ENCODE results near the gene KLHL24.
"Not testable (repeated sequence)": the region's sequence is repeated elsewhere in the genome, so short reads cannot be mapped to it uniquely, and the experiment has no call there.

Gene KLHL24

GRCh38 chr3:183634707-183635106, 716 bp upstream of the KLHL24 start:
- DNase-seq (ENCODE audit: low read depth): no peak

- no peak for DNase-seq (ENCODE audit: low read depth)
These were observed 354 bp upstream of the KLHL24 start for GRCh38 chr3:183635107-183635430.

DNA sequence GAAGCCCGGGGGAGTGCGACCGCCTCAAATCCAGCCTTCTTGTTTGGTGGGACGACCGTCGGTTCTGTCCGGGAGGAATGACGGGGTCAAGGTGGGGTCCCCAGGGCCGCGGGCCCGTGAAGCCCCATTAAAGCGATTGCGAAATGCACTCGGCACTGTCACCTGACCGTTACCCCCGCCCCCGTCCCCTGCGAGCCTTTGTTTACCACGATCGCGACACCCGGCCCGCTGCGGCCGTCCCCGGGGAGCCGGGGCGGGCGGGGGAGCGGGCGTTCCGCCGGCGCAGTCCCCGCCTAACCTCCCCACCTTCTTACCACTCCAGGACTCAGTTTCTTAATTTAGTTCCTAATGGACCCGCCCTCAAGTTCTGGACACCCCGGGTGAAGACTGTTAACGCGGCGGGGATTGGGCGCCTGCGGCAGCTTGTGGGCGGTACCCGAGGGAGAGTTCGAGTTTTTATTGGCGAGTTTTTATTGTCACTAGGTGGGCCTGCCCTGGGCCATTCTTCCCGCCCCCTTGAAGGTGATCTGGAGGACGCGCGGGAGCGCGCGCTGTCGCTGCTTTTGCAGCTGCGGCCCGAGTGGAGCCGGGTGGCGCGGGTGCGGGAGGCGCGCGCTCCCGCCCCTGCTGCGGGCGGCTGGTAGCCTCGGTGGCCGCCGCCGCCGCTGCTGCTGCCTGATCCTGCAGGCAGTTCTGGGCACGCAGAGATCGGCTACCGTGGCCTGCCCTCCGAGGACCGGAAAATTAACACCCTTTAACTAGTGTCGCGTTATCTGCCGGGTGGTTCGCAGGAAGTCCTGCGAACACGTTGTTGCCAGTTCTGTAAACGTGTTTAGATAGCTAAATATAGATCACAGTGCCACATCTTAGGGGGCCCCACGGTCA, 1.0 kb downstream of the KLHL24 start:
- DNase-seq (ENCODE audit: low read depth): peak; percentile 92

DNA sequence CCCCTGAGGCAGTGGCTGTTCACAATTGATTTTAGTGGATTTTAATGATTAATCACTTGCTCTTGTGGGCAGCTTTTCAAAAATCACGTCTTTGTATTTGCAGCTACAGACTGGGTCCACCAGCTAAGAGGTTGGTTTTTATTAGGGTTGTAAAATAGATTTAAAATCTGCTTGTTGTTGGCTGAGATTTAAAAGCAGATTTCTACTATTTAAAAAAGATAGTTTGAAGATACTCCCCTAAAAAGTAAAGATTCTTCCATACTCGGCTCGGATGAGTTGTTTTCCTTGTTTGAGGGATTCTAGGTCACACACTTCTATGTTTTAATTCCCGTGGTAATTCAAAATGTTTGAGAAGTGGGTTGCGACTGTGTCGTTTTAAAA, 1.7 kb downstream of the KLHL24 start:
- DNase-seq (ENCODE audit: low read depth): no peak

DNA sequence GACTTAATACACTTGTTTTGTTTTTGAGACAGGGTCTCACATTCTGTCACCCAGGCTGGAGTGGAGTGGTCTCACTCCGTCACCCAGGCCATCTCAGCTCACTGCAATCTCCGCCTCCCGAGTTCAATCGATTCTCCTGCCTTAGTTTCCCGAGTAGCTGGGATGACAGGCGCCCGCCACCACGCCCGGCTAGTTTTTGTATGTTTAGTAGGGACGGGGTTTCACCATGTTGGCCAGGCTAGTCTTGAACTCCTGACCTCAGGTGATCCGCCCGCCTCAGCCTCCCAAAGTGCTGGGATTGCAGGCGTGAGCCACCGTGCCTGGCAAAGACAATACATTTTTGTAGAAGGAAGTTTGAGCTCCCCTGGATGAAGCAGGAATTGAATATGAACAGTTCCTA, 2.2 kb downstream of the KLHL24 start:
- not testable (repeated sequence) for DNase-seq (ENCODE audit: low read depth)

GRCh38 chr3:183638101-183638852, 2.9 kb downstream of the KLHL24 start:
- no peak for DNase-seq (ENCODE audit: low read depth)

GRCh38 chr3:183640635-183641034, 5.2 kb downstream of the KLHL24 start:
- not testable (repeated sequence) for DNase-seq (ENCODE audit: low read depth)

DNA sequence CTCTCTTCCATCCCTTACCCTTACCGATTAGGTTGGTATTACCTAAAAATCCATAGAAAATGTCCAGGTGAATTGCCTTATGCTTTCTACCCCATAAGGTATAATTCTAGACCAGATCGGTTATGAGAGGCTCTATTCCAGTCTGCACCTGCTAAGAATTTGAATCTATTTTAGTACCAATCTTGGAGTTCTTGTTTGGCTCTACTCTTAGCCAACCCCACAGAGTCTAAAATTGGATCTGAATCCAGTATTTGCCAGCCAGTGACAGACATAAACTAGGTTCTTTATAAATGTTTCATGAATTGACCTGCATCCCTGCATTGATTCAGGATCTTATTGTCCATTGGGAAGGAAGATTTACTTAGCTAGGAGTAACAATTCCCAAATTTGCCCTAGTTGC, 6.5 kb downstream of the KLHL24 start:
- no peak for DNase-seq (ENCODE audit: low read depth)

GRCh38 chr3:183644244-183644643, 8.8 kb downstream of the KLHL24 start:
- DNase-seq (ENCODE audit: low read depth): no peak

GRCh38 chr3:183645254-183645653, 9.8 kb downstream of the KLHL24 start:
- DNase-seq (ENCODE audit: low read depth): no peak

DNA sequence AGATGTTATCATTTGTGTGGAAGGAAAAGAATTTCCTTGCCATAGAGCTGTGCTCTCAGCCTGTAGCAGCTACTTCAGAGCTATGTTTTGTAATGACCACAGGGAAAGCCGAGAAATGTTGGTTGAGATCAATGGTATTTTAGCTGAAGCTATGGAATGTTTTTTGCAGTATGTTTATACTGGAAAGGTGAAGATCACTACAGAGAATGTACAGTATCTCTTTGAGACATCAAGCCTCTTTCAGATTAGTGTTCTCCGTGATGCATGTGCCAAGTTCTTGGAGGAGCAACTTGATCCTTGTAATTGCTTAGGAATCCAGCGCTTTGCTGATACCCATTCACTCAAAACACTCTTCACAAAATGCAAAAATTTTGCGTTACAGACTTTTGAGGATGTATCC, 15.1 kb downstream of the KLHL24 start:
- DNase-seq (ENCODE audit: low read depth): no peak

DNA sequence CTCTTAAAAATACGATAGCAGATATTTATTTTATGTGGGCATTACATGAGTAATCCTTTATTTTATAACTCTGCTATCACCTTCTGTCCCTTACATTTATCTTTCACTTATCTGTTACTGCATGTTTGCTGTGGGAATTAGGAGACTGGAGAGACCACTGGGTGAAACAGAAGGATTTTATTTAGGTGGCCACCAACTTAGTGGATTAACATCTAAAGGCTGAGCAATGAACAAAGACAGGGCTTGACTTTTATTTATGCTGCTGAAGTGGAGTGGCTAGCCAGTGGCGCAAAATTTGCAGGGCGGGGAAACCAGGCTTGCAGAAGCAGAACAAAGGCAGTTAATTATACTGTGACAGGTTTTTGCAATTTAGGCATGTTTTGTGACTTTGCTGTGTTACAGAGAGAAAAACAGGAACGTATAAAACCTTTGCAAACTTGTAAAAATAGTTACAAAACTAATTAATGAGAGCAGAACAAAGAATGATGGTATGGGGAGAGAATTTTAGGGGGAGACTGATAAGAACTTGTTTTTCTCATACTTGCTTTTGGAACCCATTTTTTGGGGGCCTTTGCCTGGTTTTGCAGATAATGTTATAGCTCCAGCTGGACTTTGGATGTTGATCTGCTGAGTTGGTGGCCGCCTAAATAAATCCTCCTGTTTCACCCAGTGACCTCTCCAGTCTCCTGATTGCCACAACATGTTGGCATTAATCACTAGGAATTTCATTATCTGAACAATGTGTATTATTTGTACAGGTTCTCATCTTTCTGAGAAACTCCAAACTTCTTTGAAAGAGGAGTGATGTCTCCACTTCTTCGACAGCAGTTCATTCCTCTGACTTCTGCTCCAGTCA, 18.0 kb downstream of the KLHL24 start:
- no peak for DNase-seq (ENCODE audit: low read depth)

DNA sequence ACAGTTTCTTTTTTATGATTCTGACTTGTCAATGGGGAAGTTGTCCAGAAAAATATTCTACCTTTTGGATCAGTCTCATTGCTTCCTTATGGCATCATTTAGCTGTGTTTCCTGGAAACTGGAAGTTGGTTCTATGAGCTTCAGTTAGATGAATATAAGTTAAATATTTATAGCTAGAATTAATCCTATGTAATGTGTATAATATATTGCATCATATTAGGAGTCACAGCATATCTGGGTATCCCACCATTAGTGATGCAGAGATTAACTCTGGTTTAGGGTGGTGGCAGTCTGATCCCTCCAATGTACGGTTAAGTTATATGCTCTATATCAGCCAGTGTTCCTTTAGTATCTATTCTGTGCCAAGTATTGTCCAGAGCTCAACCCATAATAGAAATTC, 19.3 kb downstream of the KLHL24 start:
- DNase-seq (ENCODE audit: low read depth): no peak

DNA sequence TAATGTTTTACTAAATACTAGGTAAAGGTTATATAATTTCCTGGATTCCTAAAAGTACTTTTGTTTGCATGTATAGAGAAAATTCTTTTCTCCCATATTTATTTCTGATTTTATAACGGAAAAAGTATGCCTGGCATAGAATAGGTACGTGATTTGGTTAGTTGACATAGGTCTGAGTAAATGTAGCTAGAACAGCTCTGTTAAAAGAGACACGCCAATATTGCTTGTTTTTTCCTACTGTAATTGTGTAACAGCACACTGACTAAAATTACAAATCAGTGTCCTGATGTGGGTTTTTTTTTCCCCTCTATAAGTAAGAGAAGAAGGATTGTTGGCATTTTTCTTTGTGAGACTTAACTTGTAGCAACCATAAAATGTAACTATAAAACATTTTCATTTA, 26.7 kb downstream of the KLHL24 start:
- no peak for DNase-seq (ENCODE audit: low read depth)

- peak; percentile 88 for DNase-seq (ENCODE audit: low read depth)
These were observed 29.5 kb downstream of the KLHL24 start for GRCh38 chr3:183664913-183665381.

GRCh38 chr3:183680061-183680460, 44.6 kb downstream of the KLHL24 start:
- DNase-seq (ENCODE audit: low read depth): no peak

DNA sequence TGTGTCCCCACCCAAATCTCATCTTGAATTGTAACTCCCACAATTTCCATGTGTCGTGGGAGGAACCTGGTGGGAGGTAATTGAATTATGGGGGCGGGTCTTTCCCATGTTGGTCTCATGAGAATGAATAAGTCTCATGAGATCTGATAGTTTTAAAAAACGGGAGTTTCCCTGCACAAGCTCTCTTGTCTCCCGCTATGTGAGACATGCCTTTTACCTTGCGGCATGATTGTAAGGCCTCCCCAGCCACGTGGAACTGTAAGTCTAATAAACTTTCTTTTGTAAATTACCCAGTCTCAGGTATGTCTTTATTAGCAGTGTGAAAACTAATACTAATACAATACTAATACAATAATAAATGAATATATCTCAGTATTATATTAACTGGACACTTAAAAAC, 52.3 kb downstream of the KLHL24 start:
- DNase-seq (ENCODE audit: low read depth): no peak

GRCh38 chr3:183688874-183689273, 53.5 kb downstream of the KLHL24 start:
- peak; percentile 53 for DNase-seq (ENCODE audit: low read depth)

- DNase-seq (ENCODE audit: low read depth): not testable (repeated sequence)
These were observed 54.2 kb downstream of the KLHL24 start for GRCh38 chr3:183689621-183690020.

DNA sequence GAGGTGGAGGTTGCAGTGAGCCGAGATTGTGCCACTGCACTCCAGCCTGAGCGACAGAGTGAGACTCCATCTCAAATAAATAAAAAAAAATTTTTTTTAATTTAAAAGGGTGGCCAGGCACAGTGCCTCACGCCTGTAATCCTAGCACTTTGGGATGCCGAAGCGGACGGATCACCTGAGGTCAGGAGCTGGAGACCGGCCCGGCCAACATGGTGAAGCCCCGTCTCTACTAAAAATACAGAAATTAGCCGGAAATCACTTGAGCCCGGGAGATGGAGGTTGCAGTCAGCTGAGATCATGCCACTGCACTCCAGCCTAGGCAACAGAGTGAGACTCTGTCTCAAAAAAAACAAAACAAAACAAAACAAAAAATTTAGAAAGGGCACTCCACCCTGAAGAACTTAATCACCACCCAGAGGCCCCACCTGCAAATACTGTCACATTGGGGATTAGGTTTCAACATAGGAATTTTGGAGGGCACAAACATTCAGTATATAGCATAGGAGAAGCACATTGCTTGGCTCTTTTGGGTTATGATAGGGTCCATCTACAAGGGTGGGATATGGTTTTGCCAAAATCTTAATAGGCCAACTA, 55.1 kb downstream of the KLHL24 start:
- no peak for DNase-seq (ENCODE audit: low read depth)

DNA sequence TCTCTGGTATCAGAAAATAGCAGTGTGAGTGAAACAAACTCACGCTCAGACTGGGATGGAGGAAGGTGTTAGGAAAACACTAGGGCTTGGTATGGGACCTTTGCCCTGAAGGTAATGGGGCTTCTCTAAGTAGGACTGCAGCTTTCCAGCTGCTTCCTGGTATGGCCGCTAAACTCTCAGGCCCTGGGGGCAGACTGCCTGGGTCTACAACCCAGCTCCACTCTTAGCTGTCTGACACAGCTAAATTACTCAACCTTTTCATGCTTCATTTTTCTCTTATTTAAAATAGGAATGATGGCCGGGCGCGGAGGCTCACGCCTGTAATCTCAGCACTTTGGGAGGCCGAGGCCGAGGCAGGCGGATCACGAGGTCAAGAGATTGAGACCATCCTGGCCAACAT, 57.0 kb downstream of the KLHL24 start:
- no peak for DNase-seq (ENCODE audit: low read depth)

Data from fibroblast of gingiva (primary cell).